Peyer's patch (tissue), 4 donors: ENCODE data around the gene GMNC. TPM values are rescaled to one million over a fixed set of nuclear protein-coding genes. Genes with fewer than 3 reads are reported as not detected.

Source experiments
- DNase-seq, 3 donors: peaks; one replicate each; pipeline ENCODE4 v3.0.0-alpha.2; 2017 to 2019
- H3K27ac ChIP-seq, 4 donors: fragments of 200-600 bp; sonication (generic); one replicate each; pipeline ENCODE4 v1.5.1; 2016 to 2019
- H3K27me3 ChIP-seq, 2 donors: fragments of 200-600 bp; sonication (generic); one replicate each; pipeline ENCODE4 v1.5.1; 2019
- H3K36me3 ChIP-seq, 3 donors: fragments of 200-600 bp; sonication (generic); one replicate each; pipeline ENCODE4 v1.5.1; 2016 to 2019
- H3K4me1 ChIP-seq, 4 donors: fragments of 200-600 bp; sonication (generic); one replicate each; pipeline ENCODE4 v1.5.1; 2016 to 2019
- H3K4me3 ChIP-seq, 4 donors: fragments of 200-600 bp; sonication (generic); 1 replicate in 3 of 4; 2 replicates in 1 of 4; pipeline ENCODE4 v1.5.1; 2016 to 2019; ENCODE audit warnings: mild to moderate bottlenecking in 1 of 4
- H3K9me3 ChIP-seq, 4 donors: fragments of 200-600 bp; sonication (generic); one replicate each; pipeline ENCODE4 v1.5.1; 2016 to 2019; ENCODE audit warnings: mild to moderate bottlenecking in 1 of 4
- POLR2A ChIP-seq, 2 donors: fragments of 450-650 bp; IDR thresholded peaks; one replicate each; pipeline ENCODE4 v1.5.1; 2017; ENCODE audit warnings: antibody characterized with exemption in 2 of 2, mild to moderate bottlenecking in 2 of 2, moderate library complexity in 2 of 2
- total RNA-seq, 4 donors: library from RNA; depleted of rRNA; stranded (reverse); fragments of >200 nt; gene quantifications; one replicate each; pipeline ENCODE4 v1.1.0, GENCODE V29; 2016
- TF ChIP-seq, protein P1 (sequence below), 6 experiments: fragments of 450-650 bp in 4 of 6; fragments of 200-600 bp in 2 of 6; sonication (generic) in 1 of 6; IDR thresholded peaks; one replicate each; pipeline ENCODE4 v1.5.1; 2017 to 2019; ENCODE audit warnings: antibody characterized with exemption in 6 of 6, mild to moderate bottlenecking in 3 of 6, moderate library complexity in 1 of 6

The GMNC gene
- total RNA-seq, 4 donors from 2014 or later: not detected

GRCh38 chr3:190825386-190826016, 37.0 kb downstream of the GMNC start:
- no peaks in the 10 kb centered on the region for H3K27me3 ChIP-seq
- no peak for DNase-seq
- H3K4me3 ChIP-seq: no peak overlapping the region
- no peaks in the 10 kb centered on the region for H3K9me3 ChIP-seq
- no peak for TF ChIP-seq POLR2A (IDR thresholded peaks at IDR 0.05)
- TF ChIP-seq, protein P1, sequence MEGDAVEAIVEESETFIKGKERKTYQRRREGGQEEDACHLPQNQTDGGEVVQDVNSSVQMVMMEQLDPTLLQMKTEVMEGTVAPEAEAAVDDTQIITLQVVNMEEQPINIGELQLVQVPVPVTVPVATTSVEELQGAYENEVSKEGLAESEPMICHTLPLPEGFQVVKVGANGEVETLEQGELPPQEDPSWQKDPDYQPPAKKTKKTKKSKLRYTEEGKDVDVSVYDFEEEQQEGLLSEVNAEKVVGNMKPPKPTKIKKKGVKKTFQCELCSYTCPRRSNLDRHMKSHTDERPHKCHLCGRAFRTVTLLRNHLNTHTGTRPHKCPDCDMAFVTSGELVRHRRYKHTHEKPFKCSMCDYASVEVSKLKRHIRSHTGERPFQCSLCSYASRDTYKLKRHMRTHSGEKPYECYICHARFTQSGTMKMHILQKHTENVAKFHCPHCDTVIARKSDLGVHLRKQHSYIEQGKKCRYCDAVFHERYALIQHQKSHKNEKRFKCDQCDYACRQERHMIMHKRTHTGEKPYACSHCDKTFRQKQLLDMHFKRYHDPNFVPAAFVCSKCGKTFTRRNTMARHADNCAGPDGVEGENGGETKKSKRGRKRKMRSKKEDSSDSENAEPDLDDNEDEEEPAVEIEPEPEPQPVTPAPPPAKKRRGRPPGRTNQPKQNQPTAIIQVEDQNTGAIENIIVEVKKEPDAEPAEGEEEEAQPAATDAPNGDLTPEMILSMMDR (IDR thresholded peaks at IDR 0.05): no peak
- no peaks in the 10 kb centered on the region for H3K4me1 ChIP-seq
- H3K27ac ChIP-seq: no peak overlapping the region
- no peaks in the 10 kb centered on the region for H3K36me3 ChIP-seq

DNA sequence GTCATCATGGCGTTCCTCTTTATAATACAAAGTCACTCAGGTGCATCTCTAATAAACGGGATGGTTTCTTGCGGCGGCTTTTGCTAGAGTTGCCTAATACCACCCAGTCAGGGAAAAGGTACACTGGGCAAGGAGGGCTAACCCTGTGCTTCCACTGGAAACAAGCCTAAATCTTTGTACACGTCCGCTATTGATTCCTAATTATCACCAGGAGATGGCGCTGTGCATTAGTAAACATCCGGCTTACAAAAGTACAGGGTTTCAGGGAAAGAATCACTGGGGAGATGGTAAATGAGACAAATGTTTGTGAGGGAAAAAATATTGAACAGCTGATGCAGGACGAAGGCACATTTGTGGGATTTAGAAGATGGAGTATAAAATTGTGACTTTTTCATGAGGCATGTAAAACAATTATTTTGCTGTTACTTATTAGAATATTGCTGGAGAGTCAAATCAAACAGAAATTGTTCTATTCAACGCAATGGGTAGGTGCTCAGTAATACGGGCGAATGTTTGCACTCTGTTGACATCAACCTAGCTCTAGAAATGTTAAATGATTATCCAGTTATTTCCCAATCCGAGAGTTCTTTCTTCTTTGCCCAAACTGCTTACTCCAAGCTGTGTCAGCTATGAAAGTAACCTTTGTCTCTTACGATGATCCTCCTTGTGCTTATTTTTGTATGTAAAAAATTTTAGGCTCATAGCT, 50.6 kb downstream of the GMNC start:
- TF ChIP-seq, protein P1 (IDR thresholded peaks at IDR 0.05): peak in 4 of 6 experiments; percentile 33 to 50 (median 44)
- TF ChIP-seq POLR2A (IDR thresholded peaks at IDR 0.05): no peak

GRCh38 chr3:190810957-190811356, 51.5 kb downstream of the GMNC start:
- Histone ChIP-seq H3K4me3 (no peak overlapping the region), H3K27ac (no peak overlapping the region), H3K36me3 (no peaks in the 10 kb centered on the region), H3K4me1 (no peaks in the 10 kb centered on the region), H3K27me3 (no peaks in the 10 kb centered on the region), H3K9me3 (no peaks in the 10 kb centered on the region)
- TF ChIP-seq, protein P1 (IDR thresholded peaks at IDR 0.05): no peak
- TF ChIP-seq POLR2A (IDR thresholded peaks at IDR 0.05): no peak
- DNase-seq: no peak

More for the DNA sequence above, 50.6 kb downstream of the GMNC start:
- Histone ChIP-seq H3K4me1 (no peaks in the 10 kb centered on the region), H3K36me3 (no peaks in the 10 kb centered on the region), H3K9me3 (no peaks in the 10 kb centered on the region), H3K4me3 (no peak overlapping the region), H3K27me3 (no peaks in the 10 kb centered on the region), H3K27ac (no peak overlapping the region)
- no peak for DNase-seq

DNA sequence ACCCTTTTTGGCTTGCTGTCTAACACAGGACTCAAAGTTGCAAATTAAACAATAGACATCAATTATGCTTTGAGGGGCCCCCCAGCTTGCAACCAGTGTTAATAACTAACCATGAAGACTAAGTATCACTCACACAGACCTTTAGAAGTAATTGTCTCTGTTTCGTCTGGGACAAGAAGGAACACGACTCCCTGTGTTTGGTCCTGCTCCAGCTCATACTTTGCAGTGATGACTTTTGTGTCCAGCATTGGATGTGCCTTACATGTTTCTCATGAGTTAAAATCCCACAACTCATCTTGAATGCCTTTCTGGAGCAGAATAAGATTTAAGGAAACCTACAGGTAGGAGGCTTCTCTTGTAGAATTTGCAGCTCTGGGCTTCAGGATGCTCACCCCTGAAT, 53.1 kb downstream of the GMNC start:
- H3K4me3 ChIP-seq: no peak overlapping the region
- H3K4me1 ChIP-seq: no peaks in the 10 kb centered on the region
- H3K27ac ChIP-seq: no peak overlapping the region
- TF ChIP-seq, protein P1 (IDR thresholded peaks at IDR 0.05): no peak
- TF ChIP-seq POLR2A (IDR thresholded peaks at IDR 0.05): no peak
- no peaks in the 10 kb centered on the region for H3K36me3 ChIP-seq
- DNase-seq: no peak
- no peaks in the 10 kb centered on the region for H3K9me3 ChIP-seq
- no peaks in the 10 kb centered on the region for H3K27me3 ChIP-seq

DNA sequence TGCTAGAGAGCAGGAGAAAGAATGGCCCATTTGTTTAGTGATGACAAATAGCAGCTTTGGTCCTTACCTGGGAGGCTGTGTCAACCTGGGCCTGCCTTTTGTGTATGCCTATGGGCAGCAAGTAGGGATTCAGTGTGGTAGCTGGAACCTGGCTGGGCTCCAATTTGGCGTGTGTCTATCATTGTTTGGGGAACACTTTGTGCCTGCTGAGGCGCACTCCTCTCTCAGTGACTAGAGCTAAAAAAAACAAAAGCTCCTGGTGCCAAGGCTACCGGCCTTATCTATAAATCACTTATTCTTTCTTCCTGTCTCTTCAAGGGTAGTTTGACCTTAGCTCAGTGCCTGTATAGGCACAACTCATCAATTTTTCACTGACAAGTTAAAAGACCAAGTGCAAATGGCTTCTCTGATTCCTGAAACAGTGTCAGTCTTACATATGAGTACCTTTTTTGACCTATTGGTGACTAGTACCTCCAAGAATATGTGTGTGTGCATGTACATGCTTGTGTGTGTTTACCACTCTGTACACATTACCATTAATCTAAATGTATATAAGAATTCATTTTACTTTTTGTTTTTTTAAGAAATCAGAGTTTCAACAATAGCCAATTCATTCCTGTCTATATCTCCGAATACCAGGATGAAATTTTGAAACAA, 54.6 kb downstream of the GMNC start:
- Histone ChIP-seq H3K4me1 (no peaks in the 10 kb centered on the region), H3K4me3 (no peak overlapping the region), H3K27me3 (no peaks in the 10 kb centered on the region), H3K9me3 (no peaks in the 10 kb centered on the region), H3K27ac (no peak overlapping the region), H3K36me3 (no peaks in the 10 kb centered on the region)
- no peak for TF ChIP-seq POLR2A (IDR thresholded peaks at IDR 0.05)
- TF ChIP-seq, protein P1 (IDR thresholded peaks at IDR 0.05): no peak
- no peak for DNase-seq
